IMR-90 (cell line): Measurements from ENCODE around the gene NTRK3. TPM values are rescaled to one million over a fixed set of nuclear protein-coding genes. Genes with fewer than 3 reads are reported as not detected.

Source experiments
- ATAC-seq: fragments of 200-7000 bp; cut with Tn5 transposase; 2 replicates; pipeline ENCODE4 v1.9.1; 2020; ENCODE audit warnings: low read depth, mild to moderate bottlenecking, moderate library complexity
- BruUV-seq: library from RNA; stranded (reverse); fragments of 400-500 nt; replicated peaks from 2 replicates; lab custom pipeline; 2021; lab: Mats Ljungman, UMichigan
- CTCF ChIA-PET: fragments of 300-600 bp; formaldehyde crosslinking; extraction: SDS; loops from one replicate; lab custom pipeline; 2021; ENCODE audit warnings: antibody characterized with exemption; lab: Yijun Ruan, JAX
- POLR2A ChIA-PET: fragments of 300-600 bp; sonication (Branson Sonifier 250); formaldehyde crosslinking; loops from one replicate; lab custom pipeline; 2022; ENCODE audit warnings: antibody characterized with exemption; ENCODE audit not compliant: unreplicated experiment; lab: Charles Lee
- DNase-seq: peaks from one replicate; pipeline ENCODE4 v3.0.0; 2013
- H2AFZ ChIP-seq: replicated peaks from 2 replicates; pipeline ENCODE3; 2013; ENCODE audit warnings: low read length, mild to moderate bottlenecking; ENCODE audit not compliant: poor library complexity
- H2AK5ac ChIP-seq: 2 replicates; pipeline ENCODE4 v1.6.1; 2013; ENCODE audit warnings: low read depth, low read length, inconsistent platforms
- H2AK9ac ChIP-seq: replicated peaks from 2 replicates; pipeline ENCODE3; 2013; ENCODE audit warnings: mild to moderate bottlenecking, low read depth, low read length, moderate library complexity; ENCODE audit not compliant: poor library complexity
- H2BK120ac ChIP-seq: 2 replicates; pipeline ENCODE4 v1.6.1; 2013; ENCODE audit warnings: low read depth, low read length, inconsistent platforms
- H2BK15ac ChIP-seq: 3 replicates; pipeline ENCODE4 v1.6.1; 2013; ENCODE audit warnings: low read depth, low read length, inconsistent platforms
- H2BK20ac ChIP-seq: 2 replicates; pipeline ENCODE4 v1.6.1; 2013; ENCODE audit warnings: low read depth, mild to moderate bottlenecking, inconsistent platforms, low read length, moderate library complexity
- H2BK5ac ChIP-seq: 2 replicates; pipeline ENCODE4 v1.6.1; 2013; ENCODE audit warnings: mild to moderate bottlenecking, low read depth, low read length, inconsistent platforms; ENCODE audit not compliant: poor library complexity, severe bottlenecking
- H3K14ac ChIP-seq: replicated peaks from 2 replicates; pipeline ENCODE4 v1.6.1; 2013; ENCODE audit warnings: low read depth, low read length, inconsistent platforms
- H3K18ac ChIP-seq: 2 replicates; pipeline ENCODE4 v1.6.1; 2013; ENCODE audit warnings: low read depth, low read length, control low read depth
- H3K23ac ChIP-seq: 2 replicates; pipeline ENCODE4 v1.6.1; 2013; ENCODE audit warnings: low read depth, low read length, inconsistent platforms
- H3K27ac ChIP-seq: 2 replicates; pipeline ENCODE4 v1.5.1; 2013; ENCODE audit warnings: mild to moderate bottlenecking, control low read depth, low read length; ENCODE audit not compliant: insufficient read depth
- H3K27me3 ChIP-seq: 2 replicates; pipeline ENCODE4 v1.6.1; 2013; ENCODE audit warnings: low read length; ENCODE audit not compliant: control insufficient read depth, insufficient read depth
- H3K36me3 ChIP-seq: 2 replicates; pipeline ENCODE4 v1.6.1; 2013; ENCODE audit warnings: low read length, mixed read lengths; ENCODE audit not compliant: control insufficient read depth, insufficient read depth
- H3K4ac ChIP-seq: 2 replicates; pipeline ENCODE4 v1.6.1; 2013; ENCODE audit warnings: low read depth, low read length, inconsistent platforms
- H3K4me1 ChIP-seq: 2 replicates; pipeline ENCODE4 v1.6.1; 2013; ENCODE audit warnings: low read length, mixed read lengths; ENCODE audit not compliant: control insufficient read depth, insufficient read depth
- H3K4me2 ChIP-seq: 2 replicates; pipeline ENCODE4 v1.6.1; 2013; ENCODE audit warnings: low read depth, mild to moderate bottlenecking, control low read depth, low read length, moderate library complexity
- H3K4me3 ChIP-seq: 2 replicates; pipeline ENCODE4 v1.5.1; 2013; ENCODE audit warnings: low read depth, mild to moderate bottlenecking, control low read depth, low read length, moderate library complexity; ENCODE audit not compliant: insufficient read depth
- H3K56ac ChIP-seq: 2 replicates; pipeline ENCODE4 v1.6.1; 2013; ENCODE audit warnings: low read length, inconsistent platforms; ENCODE audit not compliant: insufficient read depth; ENCODE audit errors: extremely low read depth
- H3K79me1 ChIP-seq, 2 experiments: 2 replicates each; pipeline ENCODE4 v1.6.1; 2013; ENCODE audit warnings: low read length in 2 of 2, inconsistent platforms in 1 of 2, low read depth in 1 of 2
- H3K9ac ChIP-seq: 2 replicates; pipeline ENCODE4 v1.6.1; 2013; ENCODE audit warnings: low read depth, low read length, control low read depth
- H3K9me1 ChIP-seq: 2 replicates; pipeline ENCODE4 v1.6.1; 2013; ENCODE audit warnings: low read length, inconsistent platforms; ENCODE audit not compliant: insufficient read depth
- H3K9me3 ChIP-seq: 2 replicates; pipeline ENCODE4 v1.6.1; 2013; ENCODE audit warnings: low read length; ENCODE audit not compliant: control insufficient read depth, insufficient read depth
- H4K20me1 ChIP-seq: 2 replicates; pipeline ENCODE4 v1.6.1; 2013; ENCODE audit warnings: low read length, inconsistent platforms; ENCODE audit not compliant: insufficient read depth
- H4K5ac ChIP-seq: 2 replicates; pipeline ENCODE4 v1.6.1; 2013; ENCODE audit warnings: mild to moderate bottlenecking, low read depth, low read length, control low read depth
- H4K8ac ChIP-seq, 2 experiments: 2 replicates each; pipeline ENCODE4 v1.6.1; 2013; ENCODE audit warnings: low read depth in 2 of 2, low read length in 2 of 2, control low read depth in 1 of 2, inconsistent platforms in 1 of 2
- H4K91ac ChIP-seq: 2 replicates; pipeline ENCODE4 v1.6.1; 2013; ENCODE audit warnings: low read depth, low read length, inconsistent platforms; ENCODE audit not compliant: insufficient read depth
- CEBPB ChIP-seq: IDR thresholded peaks from 2 replicates; pipeline ENCODE4 v1.6.1; 2012; ENCODE audit warnings: low read depth, low read length, improper control_type of control experiment
- MAFK ChIP-seq: IDR thresholded peaks from 2 replicates; pipeline ENCODE4 v1.6.1; 2012; ENCODE audit warnings: low read depth, low read length, improper control_type of control experiment
- MAZ ChIP-seq: IDR thresholded peaks from 2 replicates; pipeline ENCODE4 v1.6.1; 2012; ENCODE audit warnings: low read depth, mild to moderate bottlenecking, low read length, improper control_type of control experiment, moderate library complexity, borderline replicate concordance
- MXI1 ChIP-seq: IDR thresholded peaks from 2 replicates; pipeline ENCODE4 v1.6.1; 2012; ENCODE audit warnings: low read depth, mild to moderate bottlenecking, low read length, moderate library complexity, borderline replicate concordance
- NFE2L2 ChIP-seq: fragments of 150-350 bp; IDR thresholded peaks from 2 replicates; pipeline ENCODE4 v1.6.1; 2016; ENCODE audit warnings: low read depth, mild to moderate bottlenecking, low read length
- POLR2A ChIP-seq: IDR thresholded peaks from 2 replicates; pipeline ENCODE4 v1.6.1; 2012; ENCODE audit warnings: mild to moderate bottlenecking, low read depth, low read length
- RCOR1 ChIP-seq: IDR thresholded peaks from 2 replicates; pipeline ENCODE4 v1.6.1; 2012; ENCODE audit warnings: mild to moderate bottlenecking, low read length, improper control_type of control experiment; ENCODE audit not compliant: insufficient replicate concordance
- RFX5 ChIP-seq: IDR thresholded peaks from 2 replicates; pipeline ENCODE4 v1.8.0; 2012; ENCODE audit warnings: low read depth, mild to moderate bottlenecking, low read length, moderate library complexity
- USF2 ChIP-seq: fragments of 150-350 bp; IDR thresholded peaks from 2 replicates; pipeline ENCODE4 v1.6.1; 2017; ENCODE audit warnings: mild to moderate bottlenecking, antibody characterized with exemption, low read length, low read depth
- WGBS, 2 experiments: methylation state at CpG; one replicate each; pipeline versions ENCODE4 v1.1.5 to v1.1.7; 2013; ENCODE audit warnings: missing lambda C conversion rate in 2 of 2; ENCODE audit not compliant: insufficient read length in 1 of 2; ENCODE audit errors: extremely low coverage in 2 of 2; 5-methylcytosine and 5-hydroxymethylcytosine counted together
- dilution Hi-C: fragments of 300-500 bp; cut with HindIII; formaldehyde crosslinking; loops from one replicate; pipeline ENCODE4 v1.14.3; 2018; ENCODE audit warnings: low sequenced_read_pairs; ENCODE audit not compliant: unreplicated experiment
- in situ Hi-C: fragments of 300-500 bp; cut with MboI; formaldehyde crosslinking; loops from 3 replicates; pipeline ENCODE4 v1.14.3; 2019; ENCODE audit warnings: low sequenced_read_pairs, inconsistent platforms, mixed read lengths
- intact Hi-C: fragments of 100-400 bp; cut with micrococcal nuclease; formaldehyde crosslinking; loops from 2 replicates; pipeline ENCODE4 v1.10.0; 2022
- polyA plus RNA-seq, 3 experiments: library from polyadenylated mRNA; depleted of rRNA; stranded (reverse); fragments of >200 nt; gene quantifications; 2 replicates each; pipeline ENCODE4 v1.2.3, GENCODE V29; 2012; ENCODE audit warnings: low replicate concordance in 1 of 3
- total RNA-seq: library from RNA; depleted of rRNA; stranded (reverse); fragments of >200 nt; gene quantifications from 2 replicates; pipeline ENCODE4 v1.2.3, GENCODE V29; 2012

The NTRK3 gene
- total and polyA plus RNA-seq, 2 of the 4 experiments (the other 2 are of a cell fraction) = under 0.01 to 0.15 TPM

GRCh38 chr15:88284318-88284998 is 27.9 kb upstream of the NTRK3 start:
- no peak for DNase-seq
- Histone ChIP-seq H2AK9ac (no peak overlapping the region), H4K91ac (no peak overlapping the region), H3K14ac (no peak overlapping the region), H2BK20ac (no peak overlapping the region), H2BK120ac (no peak overlapping the region), H2AFZ (no peak overlapping the region), H3K56ac (no peak overlapping the region), H4K8ac (no peak overlapping the region), H2AK5ac (no peak overlapping the region), H3K4me1 (no peaks in the 10 kb centered on the region), H3K18ac (no peak overlapping the region), H3K27me3 (no peaks in the 10 kb centered on the region), H3K79me1 (no peaks in the 10 kb centered on the region), H4K5ac (no peak overlapping the region), H3K9ac (no peak overlapping the region), H4K20me1 (no peaks in the 10 kb centered on the region), H2BK5ac (no peak overlapping the region), H3K4me2 (no peak overlapping the region), H3K4me3 (no peak overlapping the region), H3K9me3 (no peaks in the 10 kb centered on the region), H3K23ac (no peak overlapping the region), H3K36me3 (no peaks in the 10 kb centered on the region), H3K27ac (no peak overlapping the region), H3K9me1 (no peaks in the 10 kb centered on the region), H2BK15ac (no peak overlapping the region), H3K4ac (no peak overlapping the region)
- CTCF ChIA-PET = no interaction called here
- no peak for ATAC-seq
- dilution Hi-C loops (no loop called here), intact Hi-C loops (no loop called here), in situ Hi-C loops (no loop called here)
- no TSS peak for BruUV-seq
- POLR2A ChIA-PET = no interaction called here
- WGBS, 2 experiments = 7% methylated on average over 5 of the region's 15 CpGs; no CpG with 5 or more reads in 1 of the 2 experiments
- TF ChIP-seq RCOR1 (no peak), USF2 (no peak), CEBPB (no peak), NFE2L2 (no peak), RFX5 (no peak), MAZ (no peak), MAFK (no peak), MXI1 (no peak), POLR2A (no peak)
